Measurements from ENCODE around the gene ACOT7. TPM values are rescaled to one million over a fixed set of nuclear protein-coding genes. Genes with fewer than 3 reads are reported as not detected.
"Not testable (repeated sequence)": the region's sequence is repeated elsewhere in the genome, so short reads cannot be mapped to it uniquely, and the experiment has no call there.

Gene ACOT7
- total and polyA plus RNA-seq, 2 of the 13 experiments (the other 11 are each of a cell fraction or from before 2014, with no cell fraction given): 33.0 to 55.8 TPM

DNA sequence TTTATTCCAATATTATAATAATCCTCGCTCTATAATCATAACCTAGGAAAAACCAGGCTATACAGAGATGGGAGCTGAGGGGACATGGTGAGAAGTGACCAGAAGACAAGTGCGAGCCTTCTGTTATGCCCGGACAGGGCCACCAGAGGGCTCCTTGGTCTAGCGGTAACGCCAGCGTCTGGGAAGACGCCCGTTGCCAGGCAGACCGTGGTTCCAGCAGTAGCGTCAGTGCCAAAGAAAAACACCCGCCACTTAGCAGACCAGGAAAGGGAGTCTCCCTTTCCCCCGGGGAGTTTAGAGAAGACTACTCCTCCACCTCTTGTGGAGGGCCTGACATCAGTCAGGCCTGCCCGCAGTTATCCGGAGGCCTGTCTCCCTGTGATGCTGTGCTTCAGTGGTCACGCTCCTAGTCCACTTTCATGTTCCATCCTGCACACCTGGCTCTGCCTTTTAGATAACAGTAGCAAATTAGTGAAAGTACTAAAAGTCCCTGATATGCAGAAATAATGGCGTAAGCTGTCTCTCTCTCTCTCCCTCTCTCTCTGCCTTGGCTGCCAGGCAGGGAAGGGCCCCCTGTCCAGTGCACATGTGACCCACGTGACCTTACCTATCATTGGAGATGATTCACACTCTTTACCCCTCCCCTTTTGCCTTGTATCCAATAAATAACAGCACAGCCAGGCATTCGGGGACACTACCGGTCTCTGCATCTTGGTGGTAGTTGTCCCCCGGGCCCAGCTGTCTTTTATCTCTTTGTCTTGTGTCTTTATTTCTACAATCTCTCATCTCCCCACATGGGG, 30.3 kb downstream of the ACOT7 start:
- intact Hi-C loops (cut with micrococcal nuclease; ENCODE audit: unreplicated experiment): loop anchor here (2.0 to 10.0 kb wide), 2 partner anchors 42 to 1118 kb away; no protein-coding TSS in a partner anchor
- H3K4me2 ChIP-seq (ENCODE audit: low read depth, low read length): 0 out of 2 replicates have a peak overlapping the region, but pooled peaks have one; percentile 18
- 47% methylated on average over 15 of the region's 20 CpGs for WGBS (ENCODE audit: low lambda C conversion rate)

More for the DNA sequence above, 30.3 kb downstream of the ACOT7 start:
- H3K4me3 ChIP-seq (replicated peaks in 1 of 3; ENCODE audit: insufficient read depth in 1 of 3, low read depth in 2 of 3, low read length in 3 of 3); H3K9ac ChIP-seq (ENCODE audit: insufficient read depth, low read depth, low read length); ATAC-seq; H4K20me1 ChIP-seq (ENCODE audit: insufficient read depth, low read length); H3K27me3 ChIP-seq (ENCODE audit: control insufficient read depth in 1 of 2, insufficient read depth in 2 of 2, low read length in 2 of 2); FAIRE-seq; DNase-seq (ENCODE audit: low spot score); H2AFZ ChIP-seq (ENCODE audit: low read length); H3K36me3 ChIP-seq (replicated peaks in 1 of 2; ENCODE audit: control insufficient read depth in 1 of 2, insufficient read depth in 2 of 2, low read length in 2 of 2); in situ Hi-C loops (cut with HindIII; ENCODE audit: extremely low pct_ligation_motif_present, low pct_unique_long_range_greater_than_20kb); H3K79me2 ChIP-seq (ENCODE audit: insufficient read depth, low read length); BruUV-seq (replicated peaks); H3K9me3 ChIP-seq (ENCODE audit: low read length); H3K27ac ChIP-seq (ENCODE audit: extremely low read length, insufficient read depth, low read length): not testable (repeated sequence)
- H3K4me1 ChIP-seq (ENCODE audit: insufficient read depth, low read length): peaks cover 45% of the 10 kb centered on the region
- CTCF ChIA-PET (ENCODE audit: low intra/inter-chr PET ratio, low total read pairs): interaction anchor here (1.2 to 1.6 kb wide), 2 partner anchors 41 to 51 kb away, joined by 3 to 14 read pairs; no protein-coding TSS in a partner anchor
- TF ChIP-seq ZBTB38 (CRISPR knock-in tag; IDR thresholded peaks at IDR 0.05): 0 out of 2 replicates have a peak, but pooled peaks have one; percentile 26
- peak; percentile 83 for TF ChIP-seq RAD21 (CRISPR knock-in tag; IDR thresholded peaks at IDR 0.05)
- peak; percentile 79 for TF ChIP-seq RFX5 (IDR thresholded peaks at IDR 0.05; ENCODE audit: low read depth, low read length)
- peak; percentile 26 for TF ChIP-seq SMC3 (IDR thresholded peaks at IDR 0.05; ENCODE audit: low read length)
- TF ChIP-seq, protein P1, sequence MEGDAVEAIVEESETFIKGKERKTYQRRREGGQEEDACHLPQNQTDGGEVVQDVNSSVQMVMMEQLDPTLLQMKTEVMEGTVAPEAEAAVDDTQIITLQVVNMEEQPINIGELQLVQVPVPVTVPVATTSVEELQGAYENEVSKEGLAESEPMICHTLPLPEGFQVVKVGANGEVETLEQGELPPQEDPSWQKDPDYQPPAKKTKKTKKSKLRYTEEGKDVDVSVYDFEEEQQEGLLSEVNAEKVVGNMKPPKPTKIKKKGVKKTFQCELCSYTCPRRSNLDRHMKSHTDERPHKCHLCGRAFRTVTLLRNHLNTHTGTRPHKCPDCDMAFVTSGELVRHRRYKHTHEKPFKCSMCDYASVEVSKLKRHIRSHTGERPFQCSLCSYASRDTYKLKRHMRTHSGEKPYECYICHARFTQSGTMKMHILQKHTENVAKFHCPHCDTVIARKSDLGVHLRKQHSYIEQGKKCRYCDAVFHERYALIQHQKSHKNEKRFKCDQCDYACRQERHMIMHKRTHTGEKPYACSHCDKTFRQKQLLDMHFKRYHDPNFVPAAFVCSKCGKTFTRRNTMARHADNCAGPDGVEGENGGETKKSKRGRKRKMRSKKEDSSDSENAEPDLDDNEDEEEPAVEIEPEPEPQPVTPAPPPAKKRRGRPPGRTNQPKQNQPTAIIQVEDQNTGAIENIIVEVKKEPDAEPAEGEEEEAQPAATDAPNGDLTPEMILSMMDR (CRISPR knock-in tag; IDR thresholded peaks at IDR 0.05): peak; percentile 78
- TF ChIP-seq, protein P2, sequence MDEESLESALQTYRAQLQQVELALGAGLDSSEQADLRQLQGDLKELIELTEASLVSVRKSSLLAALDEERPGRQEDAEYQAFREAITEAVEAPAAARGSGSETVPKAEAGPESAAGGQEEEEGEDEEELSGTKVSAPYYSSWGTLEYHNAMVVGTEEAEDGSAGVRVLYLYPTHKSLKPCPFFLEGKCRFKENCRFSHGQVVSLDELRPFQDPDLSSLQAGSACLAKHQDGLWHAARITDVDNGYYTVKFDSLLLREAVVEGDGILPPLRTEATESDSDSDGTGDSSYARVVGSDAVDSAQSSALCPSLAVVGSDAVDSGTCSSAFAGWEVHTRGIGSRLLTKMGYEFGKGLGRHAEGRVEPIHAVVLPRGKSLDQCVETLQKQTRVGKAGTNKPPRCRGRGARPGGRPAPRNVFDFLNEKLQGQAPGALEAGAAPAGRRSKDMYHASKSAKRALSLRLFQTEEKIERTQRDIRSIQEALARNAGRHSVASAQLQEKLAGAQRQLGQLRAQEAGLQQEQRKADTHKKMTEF (CRISPR knock-in tag; IDR thresholded peaks at IDR 0.05): 0 out of 2 replicates have a peak, but pooled peaks have one; percentile 31
- TF ChIP-seq, protein P3, sequence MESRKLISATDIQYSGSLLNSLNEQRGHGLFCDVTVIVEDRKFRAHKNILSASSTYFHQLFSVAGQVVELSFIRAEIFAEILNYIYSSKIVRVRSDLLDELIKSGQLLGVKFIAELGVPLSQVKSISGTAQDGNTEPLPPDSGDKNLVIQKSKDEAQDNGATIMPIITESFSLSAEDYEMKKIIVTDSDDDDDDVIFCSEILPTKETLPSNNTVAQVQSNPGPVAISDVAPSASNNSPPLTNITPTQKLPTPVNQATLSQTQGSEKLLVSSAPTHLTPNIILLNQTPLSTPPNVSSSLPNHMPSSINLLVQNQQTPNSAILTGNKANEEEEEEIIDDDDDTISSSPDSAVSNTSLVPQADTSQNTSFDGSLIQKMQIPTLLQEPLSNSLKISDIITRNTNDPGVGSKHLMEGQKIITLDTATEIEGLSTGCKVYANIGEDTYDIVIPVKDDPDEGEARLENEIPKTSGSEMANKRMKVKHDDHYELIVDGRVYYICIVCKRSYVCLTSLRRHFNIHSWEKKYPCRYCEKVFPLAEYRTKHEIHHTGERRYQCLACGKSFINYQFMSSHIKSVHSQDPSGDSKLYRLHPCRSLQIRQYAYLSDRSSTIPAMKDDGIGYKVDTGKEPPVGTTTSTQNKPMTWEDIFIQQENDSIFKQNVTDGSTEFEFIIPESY (CRISPR knock-in tag; IDR thresholded peaks at IDR 0.05): peak; percentile 95
- TF ChIP-seq KDM2A (CRISPR knock-in tag; IDR thresholded peaks at IDR 0.05; ENCODE audit: borderline replicate concordance, low read depth): peak; percentile 62; the same call in 1 of the 2 replicates
- TF ChIP-seq STAG1 (CRISPR knock-in tag; IDR thresholded peaks at IDR 0.05): peak; percentile 69
- TF ChIP-seq ZNF788 (CRISPR knock-in tag; IDR thresholded peaks at IDR 0.05; ENCODE audit: borderline replicate concordance): 0 out of 2 replicates have a peak, but pooled peaks have one; percentile 12
- TF ChIP-seq RFXAP (CRISPR knock-in tag; IDR thresholded peaks at IDR 0.05; ENCODE audit: borderline replicate concordance): peak; percentile 60; the same call in 1 of the 2 replicates
- TF ChIP-seq RFXANK (CRISPR knock-in tag; IDR thresholded peaks at IDR 0.05): peak; percentile 67; the same call in 1 of the 2 replicates
- TF ChIP-seq, protein P4, sequence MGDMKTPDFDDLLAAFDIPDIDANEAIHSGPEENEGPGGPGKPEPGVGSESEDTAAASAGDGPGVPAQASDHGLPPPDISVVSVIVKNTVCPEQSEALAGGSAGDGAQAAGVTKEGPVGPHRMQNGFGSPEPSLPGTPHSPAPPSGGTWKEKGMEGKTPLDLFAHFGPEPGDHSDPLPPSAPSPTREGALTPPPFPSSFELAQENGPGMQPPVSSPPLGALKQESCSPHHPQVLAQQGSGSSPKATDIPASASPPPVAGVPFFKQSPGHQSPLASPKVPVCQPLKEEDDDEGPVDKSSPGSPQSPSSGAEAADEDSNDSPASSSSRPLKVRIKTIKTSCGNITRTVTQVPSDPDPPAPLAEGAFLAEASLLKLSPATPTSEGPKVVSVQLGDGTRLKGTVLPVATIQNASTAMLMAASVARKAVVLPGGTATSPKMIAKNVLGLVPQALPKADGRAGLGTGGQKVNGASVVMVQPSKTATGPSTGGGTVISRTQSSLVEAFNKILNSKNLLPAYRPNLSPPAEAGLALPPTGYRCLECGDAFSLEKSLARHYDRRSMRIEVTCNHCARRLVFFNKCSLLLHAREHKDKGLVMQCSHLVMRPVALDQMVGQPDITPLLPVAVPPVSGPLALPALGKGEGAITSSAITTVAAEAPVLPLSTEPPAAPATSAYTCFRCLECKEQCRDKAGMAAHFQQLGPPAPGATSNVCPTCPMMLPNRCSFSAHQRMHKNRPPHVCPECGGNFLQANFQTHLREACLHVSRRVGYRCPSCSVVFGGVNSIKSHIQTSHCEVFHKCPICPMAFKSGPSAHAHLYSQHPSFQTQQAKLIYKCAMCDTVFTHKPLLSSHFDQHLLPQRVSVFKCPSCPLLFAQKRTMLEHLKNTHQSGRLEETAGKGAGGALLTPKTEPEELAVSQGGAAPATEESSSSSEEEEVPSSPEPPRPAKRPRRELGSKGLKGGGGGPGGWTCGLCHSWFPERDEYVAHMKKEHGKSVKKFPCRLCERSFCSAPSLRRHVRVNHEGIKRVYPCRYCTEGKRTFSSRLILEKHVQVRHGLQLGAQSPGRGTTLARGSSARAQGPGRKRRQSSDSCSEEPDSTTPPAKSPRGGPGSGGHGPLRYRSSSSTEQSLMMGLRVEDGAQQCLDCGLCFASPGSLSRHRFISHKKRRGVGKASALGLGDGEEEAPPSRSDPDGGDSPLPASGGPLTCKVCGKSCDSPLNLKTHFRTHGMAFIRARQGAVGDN (CRISPR knock-in tag; IDR thresholded peaks at IDR 0.05): peak; percentile 40
- POLR2A ChIA-PET: interaction anchor here (3.6 kb wide), 1 partner anchor 30 kb away, joined by 21 read pairs; the partner anchor contains the start of gene ACOT7

Data from HepG2 (cell line).